SK-N-SH (cell line): ENCODE measurements around the gene MMP24OS. TPM values are rescaled to one million over a fixed set of nuclear protein-coding genes. Genes with fewer than 3 reads are reported as not detected.

Source experiments
- CTCF ChIA-PET: fragments of 300-600, 350-600 bp; formaldehyde crosslinking; extraction: SDS; loops from one replicate; lab custom pipeline; 2021; lab: Yijun Ruan, JAX
- POLR2A ChIA-PET: fragments of 350-600 bp; sonication (Branson Sonifier 250); formaldehyde crosslinking; extraction: SDS; loops from one replicate; lab custom pipeline; 2020; ENCODE audit warnings: antibody characterized with exemption, inconsistent platforms; lab: Yijun Ruan, JAX
- DNase-seq: peaks from one replicate; pipeline ENCODE4 v3.0.0; 2012
- H2AFZ ChIP-seq: fragments of 200-600 bp; sonication (generic); 2 replicates; pipeline ENCODE4 v1.8.1; 2016; ENCODE audit warnings: antibody characterized with exemption, mild to moderate bottlenecking, low read depth
- H3F3A ChIP-seq: fragments of 200-600 bp; sonication (generic); replicated peaks from 2 replicates; pipeline ENCODE3; 2016; ENCODE audit warnings: antibody characterized with exemption, mild to moderate bottlenecking; ENCODE audit not compliant: insufficient read depth
- H3K27ac ChIP-seq, 2 experiments: fragments of 200-500 bp in 1 of 2; fragments of 200-600 bp in 1 of 2; sonication (Bioruptor generic) in 1 of 2; sonication (generic), shearing (Covaris generic) in 1 of 2; 2 replicates each; pipeline versions ENCODE4 v1.5.1 to v1.6.1; 2014 to 2016; ENCODE audit warnings: low read depth in 2 of 2, inconsistent platforms in 1 of 2, low read length in 1 of 2, mild to moderate bottlenecking in 1 of 2, mixed read lengths in 1 of 2
- H3K27me3 ChIP-seq: fragments of 200-600 bp; sonication (generic), shearing (Covaris generic); 2 replicates; pipeline ENCODE4 v1.6.1; 2016; ENCODE audit warnings: mixed run types; ENCODE audit not compliant: insufficient read depth
- H3K36me3 ChIP-seq, 2 experiments: fragments of 200-500 bp in 1 of 2; fragments of 200-600 bp in 1 of 2; sonication (Bioruptor generic) in 1 of 2; sonication (generic) in 1 of 2; replicated peaks in 1 of 2; 2 replicates each; pipeline versions ENCODE3 to v1.5.1; 2014 to 2016; ENCODE audit warnings: low read length in 1 of 2, mild to moderate bottlenecking in 1 of 2; ENCODE audit not compliant: insufficient read depth in 2 of 2, control insufficient read depth in 1 of 2
- H3K4me1 ChIP-seq, 2 experiments: fragments of 200-500 bp in 1 of 2; fragments of 200-600 bp in 1 of 2; sonication (Bioruptor generic) in 1 of 2; sonication (generic), shearing (Covaris generic) in 1 of 2; 2 replicates each; pipeline versions ENCODE4 v1.5.1 to v1.6.1; 2014 to 2016; ENCODE audit warnings: low read depth in 1 of 2, low read length in 1 of 2, mixed run types in 1 of 2; ENCODE audit not compliant: insufficient read depth in 2 of 2, control insufficient read depth in 1 of 2
- H3K4me2 ChIP-seq: fragments of 200-600 bp; sonication (generic), shearing (Covaris generic); 2 replicates; pipeline ENCODE4 v1.6.1; 2017; ENCODE audit warnings: mixed run types
- H3K4me3 ChIP-seq, 2 experiments: fragments of 200-500 bp in 1 of 2; fragments of 200-600 bp in 1 of 2; sonication (Bioruptor generic) in 1 of 2; sonication (generic), shearing (Covaris generic) in 1 of 2; 2 replicates each; pipeline versions ENCODE4 v1.5.1 to v1.8.1; 2014 to 2016; ENCODE audit warnings: low read depth in 2 of 2, inconsistent platforms in 1 of 2, low read length in 1 of 2, mild to moderate bottlenecking in 1 of 2, mixed read lengths in 1 of 2, moderate library complexity in 1 of 2
- H3K79me2 ChIP-seq: fragments of 200-600 bp; sonication (generic); 2 replicates; pipeline ENCODE4 v1.8.1; 2017; ENCODE audit warnings: mild to moderate bottlenecking; ENCODE audit not compliant: insufficient read depth
- H3K9ac ChIP-seq: fragments of 200-600 bp; sonication (generic); 2 replicates; pipeline ENCODE4 v1.6.1; 2017; ENCODE audit warnings: mixed run types
- H3K9me2 ChIP-seq: fragments of 200-600 bp; sonication (generic); 2 replicates; pipeline ENCODE4 v1.6.1; 2017; ENCODE audit warnings: mixed run types
- H3K9me3 ChIP-seq: fragments of 200-600 bp; sonication (generic); 2 replicates; pipeline ENCODE4 v1.6.1; 2017; ENCODE audit warnings: mixed run types, mild to moderate bottlenecking, moderate library complexity
- H4K20me1 ChIP-seq: fragments of 200-600 bp; sonication (generic); 2 replicates; pipeline ENCODE4 v1.6.1; 2017; ENCODE audit warnings: mild to moderate bottlenecking, mixed run types; ENCODE audit not compliant: insufficient read depth
- CHD2 ChIP-seq: fragments of 150-350 bp; IDR thresholded peaks from 2 replicates; pipeline ENCODE4 v1.6.1; 2018; ENCODE audit warnings: low read length; ENCODE audit not compliant: partially characterized antibody
- EP300 ChIP-seq, 2 experiments: IDR thresholded peaks; 2 replicates each; pipeline versions ENCODE4 v1.4.0 to v1.6.1; 2012; ENCODE audit warnings: borderline replicate concordance in 1 of 2, low read depth in 1 of 2, low read length in 1 of 2
- EZH2phosphoT487 ChIP-seq: fragments of 200-600 bp; sonication (generic); IDR thresholded peaks from 2 replicates; pipeline ENCODE4 v1.6.1; 2017; ENCODE audit warnings: low read depth, mixed run types, mild to moderate bottlenecking, antibody characterized with exemption, moderate library complexity, borderline replicate concordance
- FOXJ3 ChIP-seq: sonication (generic); formaldehyde crosslinking; IDR thresholded peaks from 2 replicates; pipeline ENCODE4 v1.5.1; 2020; ENCODE audit warnings: mild to moderate bottlenecking, missing genetic modification reagents
- GABPA ChIP-seq: IDR thresholded peaks from 2 replicates; pipeline ENCODE4 v1.4.0; 2012; ENCODE audit warnings: low read depth, mild to moderate bottlenecking
- GATA2 ChIP-seq: sonication (generic); formaldehyde crosslinking; IDR thresholded peaks from 2 replicates; pipeline ENCODE4 v1.5.0; 2020; ENCODE audit warnings: mild to moderate bottlenecking, missing genetic modification reagents
- JUND ChIP-seq: IDR thresholded peaks from 2 replicates; pipeline ENCODE4 v1.4.0; 2012
- MEF2A ChIP-seq: IDR thresholded peaks from 2 replicates; pipeline ENCODE4 v1.4.0; 2012; ENCODE audit warnings: low read depth, borderline replicate concordance
- MXI1 ChIP-seq: IDR thresholded peaks from 2 replicates; pipeline ENCODE4 v1.6.1; 2012; ENCODE audit warnings: mild to moderate bottlenecking, low read depth, low read length, improper control_type of control experiment
- NFIC ChIP-seq: IDR thresholded peaks from 2 replicates; pipeline ENCODE4 v1.4.0; 2012; ENCODE audit warnings: borderline replicate concordance
- POLR2AphosphoS5 ChIP-seq: IDR thresholded peaks from 2 replicates; pipeline ENCODE4 v1.6.1; 2012; ENCODE audit warnings: low read depth, low read length
- RCOR1 ChIP-seq: fragments of 150-350 bp; IDR thresholded peaks from 2 replicates; pipeline ENCODE4 v1.6.1; 2017; ENCODE audit warnings: antibody characterized with exemption, low read length
- RFX5 ChIP-seq: IDR thresholded peaks from 2 replicates; pipeline ENCODE4 v1.6.1; 2012; ENCODE audit warnings: mild to moderate bottlenecking, improper control_type of control experiment, low read length
- RXRA ChIP-seq: IDR thresholded peaks from 2 replicates; pipeline ENCODE4 v1.4.0; 2012; ENCODE audit warnings: low read depth, mild to moderate bottlenecking, borderline replicate concordance
- SMC3 ChIP-seq: IDR thresholded peaks from 2 replicates; pipeline ENCODE4 v1.6.1; 2012; ENCODE audit warnings: low read depth, low read length, improper control_type of control experiment
- TAF1 ChIP-seq: IDR thresholded peaks from 2 replicates; pipeline ENCODE4 v1.6.1; 2012; ENCODE audit warnings: low read depth, mild to moderate bottlenecking, low read length, moderate library complexity, borderline replicate concordance
- TCF12 ChIP-seq: IDR thresholded peaks from 2 replicates; pipeline ENCODE4 v1.4.0; 2012
- TEAD4 ChIP-seq: IDR thresholded peaks from 2 replicates; pipeline ENCODE4 v1.4.0; 2012; ENCODE audit warnings: mild to moderate bottlenecking, borderline replicate concordance; ENCODE audit not compliant: insufficient read depth
- YY1 ChIP-seq: IDR thresholded peaks from 2 replicates; pipeline ENCODE4 v1.4.0; 2012; ENCODE audit warnings: low read depth, mild to moderate bottlenecking
- WGBS: methylation state at CpG from one replicate; pipeline ENCODE4 v1.1.6; 2017; ENCODE audit warnings: low lambda C conversion rate; 5-methylcytosine and 5-hydroxymethylcytosine counted together
- polyA plus RNA-seq, 3 experiments: library from polyadenylated mRNA; depleted of rRNA; stranded (reverse); fragments of >200 nt; gene quantifications; 2 replicates each; pipeline ENCODE4 v1.2.3, GENCODE V29; 2012
- TF ChIP-seq, protein P1 (sequence below): fragments of 200-600 bp; sonication (generic); IDR thresholded peaks from 2 replicates; pipeline ENCODE4 v1.6.1; 2017; ENCODE audit warnings: antibody characterized with exemption, mild to moderate bottlenecking, moderate library complexity
- TF ChIP-seq, protein P2 (sequence below): IDR thresholded peaks from 2 replicates; pipeline ENCODE4 v1.4.0; 2012; ENCODE audit warnings: low read depth

Gene MMP24OS
- polyA plus RNA-seq, 1 of the 3 experiments (the other 2 are of a cell fraction): 53.1 TPM

- Histone ChIP-seq H3K9me3 (no peaks in the 10 kb centered on the region), H3K27ac (peak overlapping the region in 1 of 2 experiments; percentile 44; a peak in 1 of 4 replicates), H3F3A (peaks cover 3% of the 10 kb centered on the region), H2AFZ (no peak overlapping the region), H3K9me2 (no peaks in the 10 kb centered on the region), H3K4me3 (no peak overlapping the region), H4K20me1 (no peaks in the 10 kb centered on the region), H3K4me1 (peaks cover 2 to 19% of the 10 kb centered on the region in 2 experiments; a peak in 2 of 4 replicates), H3K9ac (no peak overlapping the region), H3K36me3 (no peaks in the 10 kb centered on the region), H3K79me2 (no peaks in the 10 kb centered on the region), H3K27me3 (no peaks in the 10 kb centered on the region), H3K4me2 (no peak overlapping the region)
- POLR2A ChIA-PET: interaction anchor here (0.6 to 1.6 kb wide), 2 partner anchors 13 to 445 kb away, joined by 3 to 5 read pairs; partner anchors contain the start of genes EIF6 and RBM39
- no peak for TF ChIP-seq FOXJ3
- TF ChIP-seq, protein P1, sequence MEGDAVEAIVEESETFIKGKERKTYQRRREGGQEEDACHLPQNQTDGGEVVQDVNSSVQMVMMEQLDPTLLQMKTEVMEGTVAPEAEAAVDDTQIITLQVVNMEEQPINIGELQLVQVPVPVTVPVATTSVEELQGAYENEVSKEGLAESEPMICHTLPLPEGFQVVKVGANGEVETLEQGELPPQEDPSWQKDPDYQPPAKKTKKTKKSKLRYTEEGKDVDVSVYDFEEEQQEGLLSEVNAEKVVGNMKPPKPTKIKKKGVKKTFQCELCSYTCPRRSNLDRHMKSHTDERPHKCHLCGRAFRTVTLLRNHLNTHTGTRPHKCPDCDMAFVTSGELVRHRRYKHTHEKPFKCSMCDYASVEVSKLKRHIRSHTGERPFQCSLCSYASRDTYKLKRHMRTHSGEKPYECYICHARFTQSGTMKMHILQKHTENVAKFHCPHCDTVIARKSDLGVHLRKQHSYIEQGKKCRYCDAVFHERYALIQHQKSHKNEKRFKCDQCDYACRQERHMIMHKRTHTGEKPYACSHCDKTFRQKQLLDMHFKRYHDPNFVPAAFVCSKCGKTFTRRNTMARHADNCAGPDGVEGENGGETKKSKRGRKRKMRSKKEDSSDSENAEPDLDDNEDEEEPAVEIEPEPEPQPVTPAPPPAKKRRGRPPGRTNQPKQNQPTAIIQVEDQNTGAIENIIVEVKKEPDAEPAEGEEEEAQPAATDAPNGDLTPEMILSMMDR: peak; percentile 29
- TF ChIP-seq SMC3: no peak
- no peak for TF ChIP-seq EP300 (IDR thresholded peaks at IDR 0.05; ENCODE audit: borderline replicate concordance in 1 of 2, low read depth in 1 of 2, low read length in 1 of 2)
- no peak for TF ChIP-seq CHD2
- CTCF ChIA-PET: interaction anchor here (0.6 to 16.5 kb wide), 3 partner anchors 7 to 1142 kb away, joined by 3 to 323 read pairs (median 21); partner anchors contain the start of gene GDF5
- DNase-seq: no peak
- 80% methylated on average over 6 of the region's 8 CpGs for WGBS
Measured at GRCh38 chr20:35297155-35297554, 19.2 kb upstream of the MMP24OS start.

GRCh38 chr20:35296101-35296554, 18.2 kb upstream of the MMP24OS start:
- Histone ChIP-seq H2AFZ (no peak overlapping the region), H3K79me2 (no peaks in the 10 kb centered on the region), H3K27ac (peak overlapping the region in 1 of 2 experiments; percentile 44; a peak in 2 of 4 replicates), H3K9me3 (no peaks in the 10 kb centered on the region), H3K4me2 (no peak overlapping the region), H4K20me1 (no peaks in the 10 kb centered on the region), H3K9ac (no peak overlapping the region), H3K36me3 (no peaks in the 10 kb centered on the region), H3K27me3 (no peaks in the 10 kb centered on the region), H3F3A (no peaks in the 10 kb centered on the region), H3K9me2 (no peaks in the 10 kb centered on the region), H3K4me3 (no peak overlapping the region), H3K4me1 (peaks cover 0 to 21% of the 10 kb centered on the region in 2 experiments; a peak in 1 of 4 replicates)
- WGBS: 58% methylated on average over 4 of the region's 9 CpGs
- POLR2A ChIA-PET: interaction anchor here (1.6 kb wide), 1 partner anchor 12 kb away, joined by 5 read pairs; the partner anchor contains the start of gene EIF6
- TF ChIP-seq GABPA (no peak), GATA2 (CRISPR knock-in tag) (0 out of 2 replicates have a peak, but pooled peaks have one; percentile 3)
- DNase-seq: peak; percentile 74
- CTCF ChIA-PET: interaction anchor here (0.9 to 16.5 kb wide), 4 partner anchors 8 to 146 kb away, joined by 3 to 323 read pairs (median 12); partner anchors contain the start of gene GDF5

GRCh38 chr20:35295674-35296073, 17.8 kb upstream of the MMP24OS start:
- WGBS: 57% methylated on average over 8 of the region's 8 CpGs

More at GRCh38 chr20:35295674-35296073, 17.8 kb upstream of the MMP24OS start:
- POLR2A ChIA-PET: interaction anchor here (1.6 kb wide), 1 partner anchor 11 kb away, joined by 5 read pairs; the partner anchor contains the start of gene EIF6
- no peaks in the 10 kb centered on the region for H3K79me2 ChIP-seq
- no peaks in the 10 kb centered on the region for H3K27me3 ChIP-seq
- no peaks in the 10 kb centered on the region for H3K9me2 ChIP-seq
- H3K4me2 ChIP-seq: no peak overlapping the region
- no peaks in the 10 kb centered on the region for H3K9me3 ChIP-seq
- H4K20me1 ChIP-seq: no peaks in the 10 kb centered on the region
- TF ChIP-seq GATA2 (CRISPR knock-in tag) (no peak), EZH2phosphoT487 (no peak), MEF2A (no peak), NFIC (no peak), FOXJ3 (no peak), SMC3 (no peak), RCOR1 (no peak), TAF1 (no peak), POLR2AphosphoS5 (no peak), JUND (no peak), GABPA (no peak), MXI1 (no peak), YY1 (no peak), TEAD4 (no peak), RXRA (no peak), RFX5 (no peak), TCF12 (no peak)
- TF ChIP-seq, protein P2, sequence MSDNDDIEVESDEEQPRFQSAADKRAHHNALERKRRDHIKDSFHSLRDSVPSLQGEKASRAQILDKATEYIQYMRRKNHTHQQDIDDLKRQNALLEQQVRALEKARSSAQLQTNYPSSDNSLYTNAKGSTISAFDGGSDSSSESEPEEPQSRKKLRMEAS: no peak
- no peaks in the 10 kb centered on the region for H3K36me3 ChIP-seq
- H3K4me1 ChIP-seq: peaks cover 0 to 25% of the 10 kb centered on the region in 2 experiments; a peak in 1 of 4 replicates
- DNase-seq: no peak
- H3K9ac ChIP-seq: no peak overlapping the region
- CTCF ChIA-PET: interaction anchor here (0.9 to 16.5 kb wide), 4 partner anchors 9 to 147 kb away, joined by 3 to 323 read pairs (median 12); partner anchors contain the start of gene GDF5
- no peak overlapping the region for H2AFZ ChIP-seq
- no peaks in the 10 kb centered on the region for H3F3A ChIP-seq
- peak overlapping the region in 1 of 2 experiments; percentile 44; a peak in 2 of 4 replicates for H3K27ac ChIP-seq
- no peak overlapping the region for H3K4me3 ChIP-seq
